HG03558 (cell line): ENCODE data around the gene REEP6.
A peak's percentile ranks its signal among the peaks of the same experiment; 100 is the strongest.
"Not testable (repeated sequence)": the region's sequence is repeated elsewhere in the genome, so short reads cannot be mapped to it uniquely, and the experiment has no call there.

ENCODE experiments used
- ATAC-seq: cut with Tn5 transposase; IDR thresholded peaks from one replicate; pipeline ENCODE4 v1.9.1; 2021; ENCODE audit warnings: moderate number of reproducible peaks; ENCODE audit not compliant: unreplicated experiment; ENCODE audit errors: extremely low read depth

REEP6 gene

DNA sequence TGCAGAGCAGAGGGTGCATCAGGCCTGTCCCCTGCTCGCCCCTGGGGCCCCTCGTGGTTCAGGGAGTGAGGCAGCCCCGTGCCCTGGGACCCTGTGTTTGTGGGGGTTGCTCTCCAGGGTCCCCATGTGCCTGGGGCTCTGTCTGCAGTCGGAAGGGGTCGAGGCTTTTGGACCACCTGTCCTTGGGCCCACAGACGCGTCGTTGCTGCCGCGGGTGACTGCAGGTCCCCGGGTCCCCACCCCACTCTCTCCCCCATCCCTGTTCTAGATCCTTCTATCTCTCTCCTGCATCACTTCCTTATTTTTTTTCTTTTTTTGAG is 2.7 kb upstream of the REEP6 start:
- no peak for ATAC-seq

DNA sequence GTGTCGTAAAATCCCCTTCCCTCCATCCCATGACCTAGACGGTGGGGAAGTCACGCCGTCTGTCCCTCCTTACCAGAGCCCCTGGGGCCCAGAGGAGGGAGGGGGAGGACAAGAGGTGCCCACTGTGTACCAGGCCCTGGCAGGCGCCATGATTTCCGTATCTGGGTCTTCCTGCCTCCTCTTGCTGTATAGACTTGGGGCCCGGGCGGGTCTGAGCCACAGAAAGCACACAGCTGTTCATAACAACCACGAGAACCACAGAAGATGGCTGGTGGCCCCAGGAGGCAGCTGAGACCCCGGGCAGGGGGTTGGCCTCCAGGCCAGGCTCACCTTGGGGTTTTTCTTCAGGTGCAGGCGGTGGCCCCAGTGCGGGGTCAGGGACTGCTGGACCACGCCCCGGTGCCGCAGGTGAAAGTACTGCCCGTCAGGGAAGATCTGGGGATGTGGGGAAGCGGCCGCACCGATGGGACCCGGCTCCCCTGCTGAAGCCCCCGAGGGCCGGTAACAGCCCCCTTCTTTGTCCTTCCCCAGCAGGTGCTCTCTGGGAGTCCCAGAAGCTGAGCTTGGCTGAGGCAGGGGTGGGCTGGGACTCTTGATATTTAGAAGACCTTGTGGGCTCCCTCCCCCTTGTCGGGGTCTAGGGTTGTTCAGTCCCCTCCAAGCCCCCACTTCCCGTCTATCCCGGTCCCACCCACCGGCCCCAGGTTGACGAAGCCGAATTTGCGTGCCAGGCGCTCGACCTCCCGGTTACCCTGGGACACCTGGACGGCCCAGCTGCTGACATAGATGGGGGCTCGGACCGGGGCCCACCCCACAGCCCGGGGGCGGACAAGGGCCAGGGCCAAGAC is 1.3 kb upstream of the REEP6 start:
- no peak for ATAC-seq

DNA sequence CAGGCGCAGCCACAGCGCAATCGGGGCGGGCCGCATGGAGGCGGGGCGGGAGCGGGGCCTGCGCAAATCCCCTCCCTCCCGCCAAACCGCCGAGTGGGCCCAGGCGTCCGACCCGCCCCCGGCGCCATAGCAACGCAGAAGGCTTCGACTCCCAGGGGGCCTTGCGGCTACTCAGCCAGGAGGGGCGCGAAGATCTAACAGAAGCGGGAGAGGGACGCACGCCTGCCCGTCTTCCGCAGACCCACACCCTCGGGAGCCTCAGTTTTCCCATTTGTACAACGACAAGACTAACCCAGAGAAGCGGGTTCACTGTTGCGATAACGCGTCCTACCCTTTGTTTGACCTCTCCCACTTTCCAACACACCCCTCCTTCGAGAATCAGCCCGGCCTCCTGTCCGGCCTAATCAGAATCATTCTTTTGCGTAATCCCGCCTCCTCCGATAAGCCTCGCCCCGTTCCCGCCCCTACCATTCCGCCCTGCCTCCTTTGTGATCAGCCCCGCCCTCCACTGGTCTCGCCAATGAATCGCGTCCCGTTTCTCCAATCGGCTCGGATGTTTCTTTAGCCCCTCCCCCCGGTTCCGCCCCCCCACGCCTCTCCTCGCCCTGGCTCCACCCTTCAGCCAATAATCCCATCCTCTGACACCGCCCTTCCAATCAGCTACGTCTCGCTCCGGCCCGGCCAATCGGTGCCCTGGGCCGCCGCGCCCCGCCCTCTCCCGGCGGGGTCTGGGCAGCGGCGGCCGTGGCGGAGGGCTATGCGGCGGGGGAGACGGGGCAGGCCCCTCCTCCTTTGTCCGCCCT is 469 bp upstream of the REEP6 start, which contains the start of gene PCSK4:
Gene PCSK4 (minus strand): TSS at position 40 of the 803 bp plus-strand sequence. CDS start 4 bp downstream, at position 36.
- ATAC-seq = peak; percentile 55

DNA sequence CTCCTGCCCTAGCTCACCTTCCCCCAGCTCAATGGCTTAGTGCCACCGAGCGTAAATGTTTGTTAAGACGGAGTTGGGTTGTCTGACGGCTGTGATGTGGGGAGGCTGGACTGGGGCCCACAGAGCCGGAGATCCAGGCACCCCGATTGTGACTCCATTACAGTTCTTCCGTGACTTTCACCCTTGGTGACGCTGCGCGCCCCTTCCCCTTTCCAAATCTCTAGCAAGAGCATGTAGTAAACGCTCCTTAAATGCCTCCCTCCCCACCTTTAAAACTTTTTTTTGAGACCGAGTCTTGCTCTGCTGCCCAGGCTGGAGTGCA is 829 bp downstream of the REEP6 start:
- no peak for ATAC-seq

DNA sequence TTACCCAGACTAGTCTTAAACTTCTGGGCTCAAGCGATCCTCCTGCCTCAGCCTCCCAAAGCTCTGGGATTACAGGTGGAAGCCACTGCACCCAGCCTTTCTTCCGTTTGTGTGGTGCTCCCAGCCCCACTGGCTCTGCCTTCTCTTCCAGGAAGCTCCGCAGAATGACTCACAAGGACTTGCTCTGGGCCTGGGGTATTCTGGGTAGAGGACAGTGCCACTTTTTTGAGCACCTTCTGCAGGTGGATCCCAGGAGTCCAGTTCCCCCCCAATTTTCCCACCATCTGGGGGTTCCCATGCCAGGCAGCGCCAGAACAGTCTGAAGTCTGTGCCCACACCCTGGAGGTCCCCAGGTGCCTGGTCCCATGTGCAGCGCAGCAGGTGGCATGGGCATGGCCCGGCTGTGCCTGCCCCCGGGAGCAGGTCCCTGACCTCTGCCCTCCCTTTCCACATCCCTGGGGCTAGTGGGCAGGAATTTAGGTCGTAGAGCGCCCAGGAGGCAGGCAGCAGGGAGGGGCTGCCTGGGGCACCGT is 1.6 kb downstream of the REEP6 start:
- no peak for ATAC-seq

DNA sequence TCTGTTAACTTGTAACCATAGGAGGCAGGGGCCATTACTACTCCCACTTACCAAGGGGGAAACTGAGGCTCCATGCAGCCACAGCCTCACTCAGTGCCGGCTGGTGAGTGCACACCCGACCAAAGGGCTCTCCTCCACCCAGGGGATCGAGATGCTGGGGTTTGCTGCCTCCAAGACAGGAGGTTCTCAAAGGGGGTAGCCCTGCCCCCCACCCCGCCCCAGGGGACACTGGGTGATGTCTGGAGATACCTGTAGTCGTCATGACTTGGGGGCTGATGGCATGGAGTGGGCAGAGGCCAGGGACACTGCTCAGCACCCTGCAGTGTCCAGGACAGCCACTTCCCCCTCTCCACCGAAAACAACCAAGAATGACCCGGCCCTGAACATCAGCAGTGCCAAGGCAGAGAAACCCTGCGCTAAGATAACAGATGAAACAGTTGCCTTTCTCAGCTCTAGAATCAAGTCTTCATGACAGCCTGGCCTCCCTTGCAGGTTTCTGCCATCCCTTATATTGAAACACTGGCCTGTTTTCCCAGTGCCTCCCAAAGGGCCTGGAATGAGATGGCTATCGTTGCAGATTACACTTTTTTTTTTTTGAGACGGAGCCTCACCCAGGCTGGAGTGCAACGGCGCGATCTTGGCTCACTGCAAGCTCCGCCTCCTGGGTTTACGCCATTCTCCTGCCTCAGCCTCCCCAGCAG is 3.3 kb downstream of the REEP6 start:
- ATAC-seq = no peak

DNA sequence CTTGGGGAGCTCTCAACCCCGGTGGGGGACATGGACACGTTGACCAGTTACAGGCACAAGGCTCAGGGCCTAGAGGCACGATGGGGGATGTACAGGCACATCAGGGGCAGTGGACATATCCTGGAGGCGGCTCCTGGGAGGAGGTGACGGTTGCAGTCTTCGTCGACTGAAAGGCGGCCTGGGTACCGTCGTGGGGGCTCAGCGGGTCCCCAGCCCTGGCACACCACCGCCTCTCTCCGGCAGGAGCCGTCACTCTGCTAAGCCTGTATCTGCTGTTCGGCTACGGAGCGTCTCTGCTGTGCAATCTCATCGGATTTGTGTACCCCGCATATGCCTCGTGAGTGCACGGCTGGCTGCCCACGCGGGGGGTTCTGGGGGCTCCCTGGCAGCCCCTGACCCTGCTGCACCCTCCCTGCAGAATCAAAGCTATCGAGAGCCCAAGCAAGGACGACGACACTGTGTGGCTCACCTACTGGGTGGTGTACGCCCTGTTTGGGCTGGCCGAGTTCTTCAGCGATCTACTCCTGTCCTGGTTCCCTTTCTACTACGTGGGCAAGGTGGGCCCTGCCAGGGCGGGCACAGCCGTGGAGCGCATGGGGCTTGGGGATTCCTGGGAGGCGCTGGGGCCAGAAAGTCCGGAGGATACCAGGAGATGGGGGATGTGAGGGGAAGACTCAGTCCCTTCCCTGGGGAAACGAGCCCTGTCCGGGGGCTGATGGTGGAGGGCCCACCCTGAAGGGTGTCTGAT is 4.2 kb downstream of the REEP6 start:
- ATAC-seq = no peak

DNA sequence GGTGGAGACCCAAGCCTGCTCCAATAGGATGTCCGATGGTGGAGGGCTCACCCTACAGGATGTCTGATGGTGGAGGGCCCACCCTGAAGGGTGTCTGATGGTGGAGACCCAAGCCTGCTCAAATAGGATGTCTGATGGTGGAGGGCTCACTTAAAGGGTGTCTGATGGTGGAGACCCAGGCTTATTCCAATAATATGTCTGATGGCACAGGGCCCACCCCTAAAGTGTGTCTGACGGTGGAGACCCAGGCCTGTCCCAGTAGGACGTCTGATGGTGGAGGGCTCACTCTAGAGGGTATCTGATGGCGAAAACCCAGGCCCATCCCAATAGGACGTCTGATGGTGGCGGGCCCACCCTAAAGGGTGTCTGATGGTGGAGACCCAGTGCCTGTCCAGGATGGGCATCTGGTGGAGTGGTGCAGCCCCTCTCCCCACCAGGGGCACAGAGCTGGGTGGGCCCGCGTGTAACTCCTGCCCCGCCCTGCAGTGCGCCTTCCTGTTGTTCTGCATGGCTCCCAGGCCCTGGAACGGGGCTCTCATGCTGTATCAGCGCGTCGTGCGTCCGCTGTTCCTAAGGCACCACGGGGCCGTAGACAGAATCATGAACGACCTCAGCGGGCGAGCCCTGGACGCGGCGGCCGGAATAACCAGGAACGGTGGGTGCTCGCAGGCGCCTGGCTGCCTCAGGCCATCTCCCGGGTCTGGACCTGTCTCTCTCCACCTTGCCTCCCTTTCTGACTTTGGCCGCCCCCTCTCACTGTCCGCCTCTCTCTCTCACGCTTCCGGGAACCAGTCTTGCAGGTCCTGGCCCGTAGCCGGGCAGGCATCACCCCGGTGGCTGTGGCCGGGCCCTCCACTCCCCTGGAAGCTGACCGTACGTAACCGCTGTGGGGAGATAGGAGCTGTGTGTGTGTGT is 5.1 kb downstream of the REEP6 start:
- no peak for ATAC-seq

DNA sequence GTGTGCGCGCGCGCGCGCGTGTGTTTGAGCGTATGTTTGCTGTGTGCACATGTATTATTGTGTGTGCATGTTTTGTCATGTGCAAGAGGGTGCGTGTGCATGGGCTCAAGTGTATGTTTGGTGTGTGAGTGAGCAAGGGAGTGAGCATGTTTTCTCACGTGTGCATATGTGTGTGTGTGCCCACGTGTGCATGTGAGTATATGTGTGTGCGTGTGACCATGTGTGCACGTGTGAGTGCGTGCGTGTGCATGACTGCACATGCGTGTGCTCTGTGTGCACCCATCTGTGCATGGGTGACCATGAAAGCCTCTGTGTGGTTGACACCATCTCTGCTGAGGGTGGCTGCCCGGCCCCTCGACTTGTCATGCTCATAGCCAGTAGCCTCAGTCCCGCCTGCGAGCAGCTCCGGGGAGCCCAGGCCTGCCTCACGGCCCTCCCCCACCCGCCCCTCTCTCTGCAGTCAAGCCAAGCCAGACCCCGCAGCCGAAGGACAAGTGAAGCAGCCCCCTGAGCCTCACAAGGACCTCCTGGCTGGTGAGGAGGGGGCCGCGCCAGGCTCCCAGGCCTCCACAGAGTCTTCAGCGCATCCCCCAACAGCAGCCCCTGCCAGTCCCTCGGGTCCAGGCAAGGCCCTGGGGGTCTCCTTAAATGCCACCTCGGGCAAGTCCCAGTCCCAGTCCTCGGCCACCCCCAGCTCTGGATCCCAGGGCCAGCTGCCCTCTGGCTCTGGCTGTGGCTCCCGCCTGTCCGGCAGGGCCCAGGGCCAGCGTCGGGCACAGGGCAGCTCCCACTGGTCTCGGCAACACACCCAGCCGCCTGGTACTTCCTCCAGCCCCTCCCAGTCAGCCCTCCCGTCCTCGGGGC is 6.0 kb downstream of the REEP6 start:
- ATAC-seq = no peak

DNA sequence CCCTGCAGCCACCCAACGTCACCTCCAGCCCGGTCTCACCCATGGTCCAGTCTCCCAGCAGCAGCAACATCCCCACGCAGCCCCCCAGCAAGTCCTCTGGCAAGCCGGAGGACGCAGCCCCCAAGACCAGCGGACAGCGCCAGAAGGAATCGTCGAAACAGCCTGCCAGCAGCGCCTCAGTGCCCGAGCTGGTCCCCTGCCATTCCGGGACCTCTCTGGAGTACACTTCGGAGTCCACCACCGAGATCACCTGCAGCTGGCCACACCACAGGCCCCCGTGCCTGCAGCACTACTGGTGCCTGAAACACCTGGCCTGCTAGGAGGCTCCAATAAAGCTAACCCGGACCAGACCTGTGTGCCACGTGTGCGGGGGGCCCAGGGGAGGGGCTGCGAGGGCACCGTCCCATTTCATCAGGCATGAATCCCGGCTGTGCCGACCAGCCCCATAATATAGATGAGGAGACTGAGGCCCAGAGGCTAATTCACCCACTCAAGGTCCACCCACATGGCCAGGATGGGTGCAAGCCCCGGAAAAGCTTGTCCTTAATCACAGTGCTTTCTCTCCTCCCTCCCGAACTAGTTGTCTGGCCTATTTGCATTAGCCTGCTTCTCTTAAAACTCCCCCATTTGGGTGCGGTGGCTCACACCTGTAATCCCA is 6.7 kb downstream of the REEP6 start:
- no peak for ATAC-seq

DNA sequence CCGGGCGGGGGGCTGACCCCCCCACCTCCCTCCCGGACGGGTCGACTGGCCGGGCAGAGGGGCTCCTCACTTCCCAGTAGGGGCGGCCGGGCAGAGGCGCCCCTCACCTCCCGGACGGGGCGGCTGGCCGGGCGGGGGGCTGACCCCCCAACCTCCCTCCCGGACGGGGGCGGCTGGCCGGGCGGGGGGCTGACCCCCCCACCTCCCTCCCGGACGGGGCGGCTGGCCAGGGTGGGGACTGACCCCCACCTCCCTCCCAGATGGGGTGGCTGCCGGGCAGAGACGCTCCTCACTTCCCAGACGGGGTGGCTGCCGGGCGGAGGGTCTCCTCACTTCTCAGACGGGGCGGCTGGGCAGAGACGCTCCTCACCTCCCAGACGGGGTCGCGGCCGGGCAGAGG is 8.2 kb downstream of the REEP6 start:
- ATAC-seq = not testable (repeated sequence)

DNA sequence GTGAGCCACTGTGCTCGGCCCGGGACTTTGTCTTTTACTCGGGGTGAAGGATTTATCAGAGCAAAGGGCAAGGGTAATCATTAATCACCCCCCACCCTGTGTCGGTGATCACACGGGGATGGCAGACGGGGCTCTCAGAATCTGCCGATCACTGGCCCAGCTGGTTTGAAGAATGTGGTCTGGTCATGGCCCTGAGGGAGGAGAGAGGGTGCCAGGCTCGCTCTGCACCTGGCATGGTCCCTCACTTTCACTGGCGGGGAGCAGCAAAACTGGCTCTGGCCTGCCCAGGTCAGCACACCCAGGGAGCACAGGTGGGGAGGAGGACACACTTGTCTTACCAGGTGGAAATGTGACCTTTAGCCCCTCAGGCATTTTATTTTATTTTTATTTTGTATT is 10.2 kb downstream of the REEP6 start:
- ATAC-seq = no peak

DNA sequence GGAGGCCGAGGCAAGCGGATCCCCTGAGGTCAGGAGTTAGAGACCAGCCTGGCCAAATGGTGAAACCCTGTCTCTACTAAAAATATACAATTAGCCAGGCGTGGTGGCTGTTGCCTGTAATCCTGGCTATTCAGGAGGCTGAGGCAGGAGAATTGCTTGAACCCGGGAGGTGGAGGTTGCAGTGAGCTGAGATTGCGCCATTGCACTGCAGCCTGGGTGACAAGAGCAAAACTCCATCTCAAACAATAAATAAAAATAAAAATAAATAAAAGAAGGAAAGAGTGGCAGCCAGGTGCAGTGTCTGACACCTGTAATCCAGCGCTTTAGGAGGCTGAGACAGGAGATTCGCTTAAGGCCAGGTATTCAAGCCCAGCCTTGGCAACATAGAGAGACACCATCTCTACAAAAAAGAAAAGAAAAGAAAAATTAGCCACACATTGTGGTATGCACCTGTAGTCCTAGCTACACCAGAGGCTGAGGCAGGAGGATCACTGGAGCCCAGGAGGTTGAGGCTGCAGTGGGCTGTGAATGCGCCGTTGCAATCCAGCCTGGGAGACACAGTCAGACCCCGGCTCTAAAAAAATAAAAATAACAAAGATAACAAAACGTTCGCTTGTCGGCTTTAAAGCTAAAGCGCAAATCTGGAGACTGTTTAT is 11.6 kb downstream of the REEP6 start:
- ATAC-seq = no peak

DNA sequence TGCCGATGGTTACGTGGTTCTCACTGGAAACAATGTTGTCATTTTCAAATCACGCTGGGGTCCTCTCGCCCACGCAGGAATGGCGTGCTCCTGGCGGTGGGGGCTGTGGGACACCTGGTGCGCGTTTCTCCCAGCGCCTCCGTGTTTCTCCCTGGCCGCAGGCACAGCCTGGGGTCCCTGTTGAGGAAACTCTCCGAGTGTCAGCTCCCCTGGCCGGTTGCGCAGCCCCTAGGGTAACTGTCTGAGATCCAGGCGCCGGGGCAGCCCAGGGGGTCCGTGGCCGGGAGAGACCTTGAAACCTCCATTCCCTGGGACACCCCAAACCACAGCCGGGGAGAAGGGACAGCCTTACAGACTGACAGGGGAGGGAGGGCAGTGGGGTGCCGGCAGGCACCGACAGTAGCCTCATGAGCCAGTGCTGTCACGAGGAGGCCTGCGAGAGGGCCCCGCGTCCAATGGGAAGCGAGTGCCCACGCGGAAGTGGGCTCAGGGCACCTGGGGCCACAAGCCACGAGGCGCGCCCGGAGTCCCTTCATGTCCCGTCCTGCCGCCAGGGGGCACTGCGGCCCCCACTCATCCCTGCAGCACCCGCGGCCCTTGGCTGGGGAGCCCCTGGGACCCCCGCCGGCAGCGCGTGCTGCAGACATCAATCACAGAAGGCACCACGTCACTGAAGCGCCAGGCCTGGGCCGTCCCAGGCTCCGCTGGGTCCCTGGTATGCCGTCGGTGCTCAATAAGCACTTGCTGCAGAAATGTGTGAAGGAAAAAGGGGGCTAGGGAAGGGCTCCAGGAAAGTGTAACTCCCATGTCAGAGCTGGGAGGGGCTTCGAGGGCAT is 12.3 kb downstream of the REEP6 start:
- no peak for ATAC-seq

DNA sequence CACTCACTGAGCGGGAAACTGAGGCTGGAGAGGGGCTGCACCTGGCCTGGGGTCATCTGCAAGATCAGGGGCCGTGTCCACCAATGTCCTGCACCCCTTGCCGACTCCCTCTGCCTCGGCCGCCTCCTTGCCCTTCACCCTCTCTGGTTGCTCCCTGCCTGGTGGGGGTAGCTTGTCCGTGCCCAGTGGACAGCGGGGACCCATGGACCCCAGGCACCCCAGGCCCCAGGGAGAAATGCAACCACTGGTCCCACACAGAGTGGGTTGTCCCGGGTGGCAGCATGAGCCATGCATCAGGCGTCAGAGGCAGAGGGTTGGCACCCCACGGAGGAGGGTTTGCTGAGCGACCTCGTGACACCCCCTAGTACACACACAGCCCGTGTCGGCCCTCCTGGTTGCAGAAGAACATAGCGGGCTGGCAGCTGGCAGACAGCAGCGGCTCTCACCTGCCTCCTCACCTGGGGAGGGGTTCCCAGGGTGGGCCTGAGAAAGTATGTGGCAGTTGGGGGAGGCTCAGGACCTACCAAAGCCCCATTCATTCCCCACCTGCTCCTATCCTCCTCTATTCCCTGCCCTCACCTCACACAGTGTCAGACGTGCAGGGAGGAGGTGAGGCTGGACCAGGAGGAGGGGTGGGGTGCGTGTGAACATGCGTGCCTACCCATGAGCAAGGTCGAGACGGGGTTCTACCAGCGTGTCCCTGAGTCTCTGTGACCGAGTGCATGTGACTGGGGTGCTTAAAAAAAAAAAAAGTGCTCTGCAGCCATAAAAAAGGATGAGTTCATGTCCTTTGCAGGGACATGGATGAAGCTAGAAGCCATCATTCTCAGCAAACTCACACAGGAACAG is 13.2 kb downstream of the REEP6 start:
- no peak for ATAC-seq

DNA sequence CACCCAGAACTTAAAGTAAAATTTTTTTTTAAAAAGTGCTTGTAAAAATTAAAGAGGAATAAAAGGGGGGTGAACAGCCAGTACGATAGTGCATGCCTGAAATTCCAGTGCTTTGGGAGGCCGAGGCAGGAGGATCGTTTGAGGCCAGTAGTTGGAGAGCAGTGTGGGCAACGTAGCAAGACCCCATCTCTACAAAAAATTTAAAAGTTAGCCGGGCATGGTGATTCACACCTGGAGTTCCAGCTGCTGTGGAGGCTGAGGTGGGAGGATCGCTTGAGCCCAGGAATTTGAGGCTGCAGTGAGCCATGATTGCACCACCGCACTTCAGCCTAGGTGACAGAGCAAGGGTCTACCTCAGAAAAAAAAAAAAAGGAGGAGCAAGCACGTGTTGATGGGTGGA is 14.0 kb downstream of the REEP6 start:
- no peak for ATAC-seq
